ENCODE data around the gene TRAK1.

The TRAK1 gene

GRCh38 chr3:42062464-42062863 lies 28.7 kb upstream of the TRAK1 start:
- Histone ChIP-seq H3K9me3 (ENCODE audit: insufficient read depth, low read length) (no peaks in the 10 kb centered on the region), H3K9ac (ENCODE audit: low read length) (no peak overlapping the region), H3K27ac (ENCODE audit: low read length) (no peak overlapping the region), H3K4me3 (ENCODE audit: low read length) (no peak overlapping the region), H3K79me2 (ENCODE audit: low read length) (peaks cover 98% of the 10 kb centered on the region), H2AFZ (ENCODE audit: low read depth, low read length) (no peak overlapping the region), H3K36me3 (replicated peaks; ENCODE audit: low read depth, low read length) (peaks cover 14% of the 10 kb centered on the region), H4K20me1 (ENCODE audit: insufficient read depth, low read length) (peaks cover 84% of the 10 kb centered on the region), H3K4me1 (ENCODE audit: low read length) (peaks cover 61% of the 10 kb centered on the region), H3K4me2 (ENCODE audit: low read length) (no peak overlapping the region), H3K27me3 (ENCODE audit: low read depth, low read length) (no peaks in the 10 kb centered on the region)
- TF ChIP-seq EZH2phosphoT487 (IDR thresholded peaks at IDR 0.05; ENCODE audit: low read depth) (no peak), CTCF (IDR thresholded peaks at IDR 0.05; ENCODE audit: low read depth, low read length) (no peak)

GRCh38 chr3:42063888-42064287 lies 27.3 kb upstream of the TRAK1 start:
- TF ChIP-seq CTCF (IDR thresholded peaks at IDR 0.05; ENCODE audit: low read depth, low read length) = no peak
- no peaks in the 10 kb centered on the region for H3K27me3 ChIP-seq (ENCODE audit: low read depth, low read length)
- no peak overlapping the region for H2AFZ ChIP-seq (ENCODE audit: low read depth, low read length)
- H4K20me1 ChIP-seq (ENCODE audit: insufficient read depth, low read length) = peaks cover 87% of the 10 kb centered on the region
- peaks cover 23% of the 10 kb centered on the region for H3K36me3 ChIP-seq (replicated peaks; ENCODE audit: low read depth, low read length)
- H3K4me3 ChIP-seq (ENCODE audit: low read length) = no peak overlapping the region
- H3K4me2 ChIP-seq (ENCODE audit: low read length) = no peak overlapping the region
- peaks cover 63% of the 10 kb centered on the region for H3K4me1 ChIP-seq (ENCODE audit: low read length)
- H3K9ac ChIP-seq (ENCODE audit: low read length) = no peak overlapping the region
- peaks cover 98% of the 10 kb centered on the region for H3K79me2 ChIP-seq (ENCODE audit: low read length)
- no peak overlapping the region for H3K27ac ChIP-seq (ENCODE audit: low read length)
- no peaks in the 10 kb centered on the region for H3K9me3 ChIP-seq (ENCODE audit: insufficient read depth, low read length)

GRCh38 chr3:42066516-42067181 lies 24.5 kb upstream of the TRAK1 start:
- Histone ChIP-seq H3K4me1 (ENCODE audit: low read length) (peaks cover 65% of the 10 kb centered on the region), H3K9ac (ENCODE audit: low read length) (peak overlapping the region; percentile 55)
- TF ChIP-seq EZH2phosphoT487 (IDR thresholded peaks at IDR 0.05; ENCODE audit: low read depth) (no peak), CTCF (IDR thresholded peaks at IDR 0.05; ENCODE audit: low read depth, low read length) (no peak)

GRCh38 chr3:42067326-42067725 lies 23.8 kb upstream of the TRAK1 start:
- H3K4me1 ChIP-seq (ENCODE audit: low read length) = peaks cover 68% of the 10 kb centered on the region
- H3K9me3 ChIP-seq (ENCODE audit: insufficient read depth, low read length) = no peaks in the 10 kb centered on the region
- no peak overlapping the region for H2AFZ ChIP-seq (ENCODE audit: low read depth, low read length)
- H3K27ac ChIP-seq (ENCODE audit: low read length) = peak overlapping the region; percentile 87
- TF ChIP-seq EZH2phosphoT487 (IDR thresholded peaks at IDR 0.05; ENCODE audit: low read depth) (no peak), CTCF (IDR thresholded peaks at IDR 0.05; ENCODE audit: low read depth, low read length) (no peak)
- peaks cover 20% of the 10 kb centered on the region for H3K36me3 ChIP-seq (replicated peaks; ENCODE audit: low read depth, low read length)
- peak overlapping the region; percentile 84 for H3K4me2 ChIP-seq (ENCODE audit: low read length)
- peak overlapping the region; percentile 67 for H3K4me3 ChIP-seq (ENCODE audit: low read length)
- H3K9ac ChIP-seq (ENCODE audit: low read length) = peak overlapping the region; percentile 55
- H4K20me1 ChIP-seq (ENCODE audit: insufficient read depth, low read length) = peaks cover 86% of the 10 kb centered on the region
- H3K79me2 ChIP-seq (ENCODE audit: low read length) = peaks cover 97% of the 10 kb centered on the region
- H3K27me3 ChIP-seq (ENCODE audit: low read depth, low read length) = no peaks in the 10 kb centered on the region

More at GRCh38 chr3:42066516-42067181, 24.5 kb upstream of the TRAK1 start:
- Histone ChIP-seq H3K36me3 (replicated peaks; ENCODE audit: low read depth, low read length) (peaks cover 21% of the 10 kb centered on the region), H3K27me3 (ENCODE audit: low read depth, low read length) (no peaks in the 10 kb centered on the region), H2AFZ (ENCODE audit: low read depth, low read length) (no peak overlapping the region), H3K9me3 (ENCODE audit: insufficient read depth, low read length) (no peaks in the 10 kb centered on the region), H4K20me1 (ENCODE audit: insufficient read depth, low read length) (peaks cover 86% of the 10 kb centered on the region), H3K79me2 (ENCODE audit: low read length) (peaks cover 97% of the 10 kb centered on the region), H3K4me3 (ENCODE audit: low read length) (peak overlapping the region; percentile 67), H3K27ac (ENCODE audit: low read length) (peak overlapping the region; percentile 87), H3K4me2 (ENCODE audit: low read length) (peak overlapping the region; percentile 84)

Data from OCI-LY3 (cell line).